HG03108 (cell line): Measurements from ENCODE around the gene TSPO2.

Source experiments
- ATAC-seq: cut with Tn5 transposase; IDR thresholded peaks from one replicate; pipeline ENCODE4 v1.9.1; 2021; ENCODE audit warnings: moderate library complexity; ENCODE audit not compliant: unreplicated experiment

Gene TSPO2

DNA sequence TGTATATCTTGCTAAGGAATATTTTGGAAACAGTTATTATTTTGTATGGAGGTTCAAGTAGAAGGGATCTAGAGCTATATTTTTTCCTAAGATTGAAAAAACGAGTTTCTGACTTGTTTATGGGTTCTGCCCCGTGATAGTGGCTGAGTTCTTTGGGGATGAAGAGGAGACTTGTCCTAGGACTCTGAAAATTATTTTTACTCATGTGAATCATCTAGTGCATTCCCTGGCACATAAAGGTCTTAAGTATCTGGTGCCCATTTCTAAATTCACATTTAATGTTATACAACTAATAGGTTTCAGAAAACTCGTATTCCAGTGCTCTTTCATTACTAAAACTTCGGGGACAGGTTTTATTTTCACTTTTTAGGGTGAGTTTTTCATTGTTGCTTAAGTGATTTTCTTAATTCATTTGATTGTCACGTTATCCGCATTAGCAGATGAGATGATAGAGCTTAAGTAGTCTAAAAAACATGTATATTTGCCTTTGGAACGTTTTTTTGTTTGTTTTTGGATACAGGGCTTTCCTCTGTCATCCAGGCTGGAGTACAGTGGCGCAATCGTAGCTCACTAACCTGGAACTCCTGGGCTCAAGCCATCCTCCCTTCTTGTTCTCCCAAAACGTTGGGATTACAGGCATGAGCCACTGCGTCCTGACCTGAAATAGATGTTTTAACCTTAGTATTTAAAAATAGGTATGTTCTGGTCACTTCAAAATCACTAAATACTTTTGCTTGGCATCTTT, 32.6 kb downstream of the TSPO2 start:
- no peak for ATAC-seq

GRCh38 chr6:41075651-41076626, 33.7 kb downstream of the TSPO2 start:
- no peak for ATAC-seq

GRCh38 chr6:41077536-41077935, 35.3 kb downstream of the TSPO2 start:
- no peak for ATAC-seq

DNA sequence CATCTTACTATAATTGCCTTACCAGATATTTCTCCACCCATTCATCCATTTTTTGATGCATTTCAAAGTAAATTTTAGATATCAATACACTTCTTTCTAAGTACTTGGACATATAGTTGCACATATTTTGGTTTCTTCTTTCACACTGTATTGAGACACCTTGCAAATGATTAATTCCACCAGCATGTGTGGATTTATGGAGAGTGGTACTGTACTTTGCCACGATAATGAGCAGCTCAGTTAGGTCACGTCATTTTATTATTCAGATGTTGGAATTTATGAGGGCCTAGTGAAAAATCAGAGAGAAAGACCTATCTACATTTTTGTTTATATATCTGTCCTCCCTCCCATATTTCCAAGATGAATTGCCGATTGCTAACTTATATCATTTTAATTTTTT, 35.8 kb downstream of the TSPO2 start:
- ATAC-seq = no peak

DNA sequence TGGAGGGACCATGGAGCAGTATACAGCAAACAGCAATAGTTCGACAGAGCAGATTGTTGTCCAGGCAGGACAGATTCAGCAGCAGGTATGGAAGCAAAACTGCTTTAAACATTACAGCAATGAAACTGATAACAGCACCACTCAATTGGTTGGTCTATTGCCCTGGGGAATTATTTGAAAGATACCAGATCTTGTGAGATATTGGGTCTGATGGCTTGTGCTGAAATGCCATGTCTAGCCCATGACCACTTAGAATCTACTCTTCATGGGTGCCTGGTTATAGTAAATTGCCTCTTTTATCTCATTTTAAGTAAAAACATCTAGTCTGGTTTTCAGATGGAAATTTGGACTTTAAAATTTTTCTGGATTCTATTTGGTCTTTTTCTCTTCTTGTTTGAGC, 36.8 kb downstream of the TSPO2 start:
- ATAC-seq = no peak

DNA sequence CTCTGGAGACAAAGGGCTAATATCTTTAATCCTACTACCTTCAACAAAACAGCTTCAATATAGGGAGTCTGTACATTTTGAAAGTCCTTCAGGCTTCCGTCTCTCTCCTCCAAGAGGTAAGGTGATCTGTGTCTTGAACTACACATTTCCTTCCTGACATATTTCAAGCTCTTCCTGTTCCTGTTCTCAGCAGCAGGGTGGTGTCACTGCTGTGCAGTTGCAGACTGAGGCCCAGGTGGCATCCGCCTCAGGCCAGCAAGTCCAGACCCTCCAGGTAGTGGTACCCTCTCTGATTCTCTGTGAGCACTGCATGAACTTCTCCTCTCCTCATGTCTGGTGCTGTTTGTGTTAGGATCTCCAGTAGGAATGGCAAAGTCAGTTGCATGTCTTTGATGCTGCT, 38.4 kb downstream of the TSPO2 start:
- no peak for ATAC-seq

GRCh38 chr6:41083072-41083471, 40.8 kb downstream of the TSPO2 start:
- ATAC-seq = no peak

DNA sequence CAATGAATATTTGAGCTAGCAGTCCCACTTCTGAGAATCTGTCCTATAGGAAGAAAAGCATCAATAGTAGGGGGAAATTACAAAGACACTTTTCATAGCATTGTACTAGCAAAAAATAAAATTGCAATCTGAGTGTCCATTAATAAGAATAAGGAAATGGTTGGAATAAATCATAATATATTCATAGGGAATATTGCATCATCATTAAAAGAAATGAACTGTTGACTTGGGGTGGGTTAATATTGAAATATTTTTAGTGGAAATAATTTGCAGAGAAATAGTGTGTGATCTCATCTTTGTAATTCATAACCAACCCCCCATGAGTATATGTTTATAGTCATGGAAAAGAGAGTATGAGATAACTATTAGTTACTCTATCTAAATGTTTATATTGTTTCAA, 42.9 kb downstream of the TSPO2 start:
- no peak for ATAC-seq

DNA sequence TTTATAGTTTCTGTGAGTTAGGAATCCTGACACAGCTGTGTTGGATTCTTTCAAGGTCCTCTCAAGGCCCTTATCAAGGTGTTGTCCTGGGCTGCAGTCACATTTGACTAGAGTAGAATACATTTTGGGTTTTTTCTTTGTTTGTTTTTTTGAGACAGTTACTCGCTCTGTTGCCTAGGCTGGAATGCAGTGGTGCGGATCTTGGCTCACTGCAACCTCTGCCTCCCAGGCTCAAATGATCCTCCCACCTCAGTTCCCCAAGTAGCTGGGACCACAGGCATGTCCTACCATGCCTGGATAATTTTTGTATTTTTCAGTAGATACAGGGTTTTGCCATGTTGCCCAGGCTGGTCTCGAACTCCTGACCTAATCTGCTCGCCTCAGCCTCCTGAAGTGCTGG, 46.2 kb downstream of the TSPO2 start:
- ATAC-seq = no peak

- ATAC-seq = no peak
Measured at GRCh38 chr6:41090841-41091761, 48.8 kb downstream of the TSPO2 start.

- ATAC-seq = no peak
Measured at GRCh38 chr6:41092421-41093140, 50.3 kb downstream of the TSPO2 start.

DNA sequence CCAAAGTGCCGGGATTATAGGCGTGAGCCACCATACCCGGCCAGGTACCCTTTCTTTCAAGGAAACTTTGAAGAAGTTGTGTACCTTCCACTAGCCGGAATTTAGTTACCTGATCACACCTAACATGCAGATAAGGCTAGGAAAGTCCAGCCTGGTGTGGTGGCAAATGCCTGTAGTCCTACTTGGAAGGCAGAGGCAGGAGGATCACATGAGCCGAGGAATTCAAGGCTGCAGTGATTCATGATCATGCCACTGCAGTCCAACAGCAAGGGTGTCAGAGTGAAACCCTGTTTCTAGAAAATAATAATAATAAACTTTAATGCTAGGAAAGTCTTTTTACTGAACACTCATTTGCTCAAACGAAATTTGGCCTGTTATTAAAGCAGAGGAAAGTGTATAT, 51.5 kb downstream of the TSPO2 start:
- no peak for ATAC-seq
